GM12878 (cell line): Measurements from ENCODE around the gene ZG16. TPM values are rescaled to one million over a fixed set of nuclear protein-coding genes. Genes with fewer than 3 reads are reported as not detected.

Experiments
- ATF2 ChIP-seq: IDR thresholded peaks from 2 replicates; pipeline ENCODE4 v1.6.1; 2012; ENCODE audit warnings: low read length, inconsistent platforms
- BMI1 ChIP-seq: fragments of 450-650 bp; IDR thresholded peaks from 2 replicates; pipeline ENCODE4 v1.6.1; 2016; ENCODE audit warnings: mild to moderate bottlenecking, moderate library complexity, borderline replicate concordance
- CEBPB ChIP-seq, 2 experiments: fragments of 150-350 bp in 1 of 2; IDR thresholded peaks; 2 replicates each; pipeline ENCODE4 v1.6.1; 2012 to 2014; ENCODE audit warnings: low read depth in 2 of 2, low read length in 2 of 2, borderline replicate concordance in 1 of 2, inconsistent platforms in 1 of 2
- CHD2 ChIP-seq: IDR thresholded peaks from 2 replicates; pipeline ENCODE4 v1.6.1; 2011; ENCODE audit warnings: low read depth, low read length, improper control_type of control experiment, borderline replicate concordance
- EED ChIP-seq: sonication (generic); IDR thresholded peaks from 2 replicates; pipeline ENCODE4 v1.6.1; 2016; ENCODE audit warnings: antibody characterized with exemption, low read depth
- KLF5 ChIP-seq: fragments of 450-650 bp; IDR thresholded peaks from 2 replicates; pipeline ENCODE4 v1.6.1; 2014; ENCODE audit warnings: mild to moderate bottlenecking; ENCODE audit not compliant: partially characterized antibody
- MYB ChIP-seq: fragments of 150-350 bp; IDR thresholded peaks from 2 replicates; pipeline ENCODE4 v1.6.1; 2014; ENCODE audit warnings: mild to moderate bottlenecking, low read depth, low read length, borderline replicate concordance
- NFXL1 ChIP-seq: fragments of 450-650 bp; IDR thresholded peaks from 2 replicates; pipeline ENCODE4 v1.6.1; 2017; ENCODE audit warnings: antibody characterized with exemption, mild to moderate bottlenecking, borderline replicate concordance
- NKRF ChIP-seq: fragments of 450-650 bp; conservative IDR thresholded peaks from 2 replicates; pipeline ENCODE4 v1.6.1; 2017; ENCODE audit warnings: mild to moderate bottlenecking, moderate library complexity
- PBX3 ChIP-seq: IDR thresholded peaks from 2 replicates; pipeline ENCODE4 v1.6.1; 2011; ENCODE audit warnings: mild to moderate bottlenecking, low read depth, low read length, moderate library complexity; ENCODE audit not compliant: insufficient replicate concordance
- PKNOX1 ChIP-seq: fragments of 450-650 bp; IDR thresholded peaks from 2 replicates; pipeline ENCODE4 v1.6.1; 2016; ENCODE audit warnings: mild to moderate bottlenecking
- POLR2AphosphoS5 ChIP-seq: IDR thresholded peaks from 2 replicates; pipeline ENCODE4 v1.6.1; 2011; ENCODE audit warnings: mild to moderate bottlenecking, low read length, inconsistent platforms
- RAD21 ChIP-seq: IDR thresholded peaks from 2 replicates; pipeline ENCODE4 v1.6.1; 2011; ENCODE audit warnings: mild to moderate bottlenecking, low read depth, low read length, moderate library complexity; ENCODE audit not compliant: insufficient read depth
- RELA ChIP-seq: fragments of 450-650 bp; IDR thresholded peaks from 2 replicates; pipeline ENCODE4 v1.8.0; 2014; ENCODE audit warnings: borderline replicate concordance; ENCODE audit not compliant: partially characterized antibody
- RELB ChIP-seq: fragments of 450-650 bp; IDR thresholded peaks from 2 replicates; pipeline ENCODE4 v1.6.1; 2017; ENCODE audit warnings: low read depth, mild to moderate bottlenecking, moderate library complexity
- RFX5 ChIP-seq: IDR thresholded peaks from 2 replicates; pipeline ENCODE4 v1.6.1; 2011; ENCODE audit warnings: low read depth, low read length, improper control_type of control experiment
- SMAD1 ChIP-seq: fragments of 450-650 bp; IDR thresholded peaks from 2 replicates; pipeline ENCODE4 v1.6.1; 2018; ENCODE audit warnings: mild to moderate bottlenecking, low read depth; ENCODE audit not compliant: partially characterized antibody
- ZBTB40 ChIP-seq: fragments of 450-650 bp; IDR thresholded peaks from 2 replicates; pipeline ENCODE4 v1.6.1; 2016; ENCODE audit warnings: mild to moderate bottlenecking, moderate library complexity, borderline replicate concordance
- polyA plus RNA-seq, 11 experiments: library from polyadenylated mRNA; depleted of rRNA in 4 of 11; unstranded in 6 of 11; stranded (reverse) in 5 of 11; fragments of >200 nt; fragmentation: Nextera tagmentation in 4 of 11; fragmentation: Illumina TruSeq in 1 of 11; extraction: Ambion mirVana in 4 of 11; extraction: Trizol in 1 of 11; gene quantifications; 1 replicate in 1 of 11; 2 replicates in 10 of 11; pipeline versions ENCODE4 v1.2.1 to v1.2.3, GENCODE V29; 2011 to 2016; ENCODE audit warnings: inconsistent platforms in 2 of 11, missing spikeins in 2 of 11, low read depth in 1 of 11
- total RNA-seq, 4 experiments: library from RNA; depleted of rRNA in 3 of 4; stranded (reverse); fragments of >200 nt in 3 of 4; fragmentation: Illumina TruSeq in 1 of 4; extraction: Trizol in 1 of 4; gene quantifications; 2 replicates each; pipeline versions ENCODE4 v1.2.1 to v1.2.3, GENCODE V29; 2013 to 2021

ZG16 gene
- total and polyA plus RNA-seq, 10 of the 15 experiments (the other 5 are each of a cell fraction or from before 2014, with no cell fraction given), result not detected

- TF ChIP-seq ZBTB40 (no peak; the same call in 1 of the 2 replicates), RELB (peak; percentile 64), PKNOX1 (no peak), RFX5 (no peak), KLF5 (no peak), MYB (no peak), RAD21 (no peak), CHD2 (no peak), NFXL1 (no peak), PBX3 (no peak), CEBPB (IDR thresholded peaks at IDR 0.05; ENCODE audit: borderline replicate concordance in 1 of 2, low read depth in 2 of 2, low read length in 2 of 2) (no peak), BMI1 (no peak), POLR2AphosphoS5 (peak; percentile 48; the same call in 1 of the 2 replicates), EED (peak; percentile 25; the same call in 1 of the 2 replicates), SMAD1 (no peak), RELA (no peak), NKRF (peak; percentile 53; the same call in 1 of the 2 replicates), ATF2 (no peak)
These were observed 42.2 kb downstream of the ZG16 start, which contains the start of gene MVP (continued) for GRCh38 chr16:29820271-29820701.
